ENCODE results near the gene TCEA2. TPM values are rescaled to one million over a fixed set of nuclear protein-coding genes. Genes with fewer than 3 reads are reported as not detected.

Gene TCEA2
- total and polyA plus RNA-seq, 9 of the 15 experiments (the other 6 are each of a cell fraction or from before 2014, with no cell fraction given): 1.4 to 28.7 (median 5.4) TPM

DNA sequence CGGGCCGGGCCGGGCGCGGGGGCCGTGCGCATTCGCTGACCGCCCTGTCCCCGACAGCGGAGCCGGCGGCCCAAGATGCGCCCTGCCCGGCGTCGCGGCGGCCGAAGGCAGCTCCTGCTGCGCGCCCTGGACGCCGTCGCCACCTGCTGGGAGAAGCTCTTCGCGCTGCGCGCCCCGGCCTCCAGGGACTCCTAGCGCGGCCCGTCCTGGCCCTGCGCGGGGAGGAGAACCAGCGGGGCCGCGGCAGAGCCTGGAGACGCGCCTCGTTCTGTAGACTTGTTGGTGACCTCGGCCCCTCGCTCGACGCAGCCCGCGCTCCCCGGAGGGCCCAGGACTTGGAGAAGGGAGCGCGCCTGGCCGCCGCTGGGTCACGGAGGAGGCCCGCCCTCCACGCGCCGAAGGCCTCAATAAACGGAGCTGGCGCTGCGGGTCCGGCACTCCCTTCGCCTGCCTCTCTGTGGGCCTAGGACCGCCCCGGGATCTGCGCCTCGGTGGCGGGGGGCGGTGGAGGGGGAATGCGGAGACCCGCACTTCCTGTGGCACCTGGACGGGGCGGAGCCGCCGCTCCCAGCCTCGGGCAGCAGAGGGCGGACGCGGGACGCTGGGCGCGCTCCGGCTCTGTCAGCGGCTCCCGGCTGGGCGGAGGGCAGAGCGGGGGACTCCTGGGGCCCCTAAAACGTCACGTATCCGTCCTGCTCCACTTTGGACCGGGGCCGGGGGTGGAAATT lies 24.3 kb upstream of the TCEA2 start (continued):
- TF ChIP-seq PCBP1 (IDR thresholded peaks at IDR 0.05; ENCODE audit: low read depth, low read length, poor library complexity, severe bottlenecking): peak; percentile 89
- TF ChIP-seq, protein P1, sequence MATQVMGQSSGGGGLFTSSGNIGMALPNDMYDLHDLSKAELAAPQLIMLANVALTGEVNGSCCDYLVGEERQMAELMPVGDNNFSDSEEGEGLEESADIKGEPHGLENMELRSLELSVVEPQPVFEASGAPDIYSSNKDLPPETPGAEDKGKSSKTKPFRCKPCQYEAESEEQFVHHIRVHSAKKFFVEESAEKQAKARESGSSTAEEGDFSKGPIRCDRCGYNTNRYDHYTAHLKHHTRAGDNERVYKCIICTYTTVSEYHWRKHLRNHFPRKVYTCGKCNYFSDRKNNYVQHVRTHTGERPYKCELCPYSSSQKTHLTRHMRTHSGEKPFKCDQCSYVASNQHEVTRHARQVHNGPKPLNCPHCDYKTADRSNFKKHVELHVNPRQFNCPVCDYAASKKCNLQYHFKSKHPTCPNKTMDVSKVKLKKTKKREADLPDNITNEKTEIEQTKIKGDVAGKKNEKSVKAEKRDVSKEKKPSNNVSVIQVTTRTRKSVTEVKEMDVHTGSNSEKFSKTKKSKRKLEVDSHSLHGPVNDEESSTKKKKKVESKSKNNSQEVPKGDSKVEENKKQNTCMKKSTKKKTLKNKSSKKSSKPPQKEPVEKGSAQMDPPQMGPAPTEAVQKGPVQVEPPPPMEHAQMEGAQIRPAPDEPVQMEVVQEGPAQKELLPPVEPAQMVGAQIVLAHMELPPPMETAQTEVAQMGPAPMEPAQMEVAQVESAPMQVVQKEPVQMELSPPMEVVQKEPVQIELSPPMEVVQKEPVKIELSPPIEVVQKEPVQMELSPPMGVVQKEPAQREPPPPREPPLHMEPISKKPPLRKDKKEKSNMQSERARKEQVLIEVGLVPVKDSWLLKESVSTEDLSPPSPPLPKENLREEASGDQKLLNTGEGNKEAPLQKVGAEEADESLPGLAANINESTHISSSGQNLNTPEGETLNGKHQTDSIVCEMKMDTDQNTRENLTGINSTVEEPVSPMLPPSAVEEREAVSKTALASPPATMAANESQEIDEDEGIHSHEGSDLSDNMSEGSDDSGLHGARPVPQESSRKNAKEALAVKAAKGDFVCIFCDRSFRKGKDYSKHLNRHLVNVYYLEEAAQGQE (IDR thresholded peaks at IDR 0.05; ENCODE audit: borderline replicate concordance): peak; percentile 57; the same call in 1 of the 2 replicates
- TF ChIP-seq, protein P1 (CRISPR knock-in tag; IDR thresholded peaks at IDR 0.05; ENCODE audit: low read depth): no peak
- peak; percentile 32 for TF ChIP-seq ESRRA (IDR thresholded peaks at IDR 0.05; ENCODE audit: borderline replicate concordance, low read depth)
- TF ChIP-seq ZNF431 (CRISPR knock-in tag; IDR thresholded peaks at IDR 0.05): peak; percentile 85; the same call in 1 of the 2 replicates
- TF ChIP-seq ARNT (IDR thresholded peaks at IDR 0.05): no peak
- TF ChIP-seq ZNF561 (CRISPR knock-in tag; conservative IDR thresholded peaks at IDR 0.05): no peak
- 0 out of 2 replicates have a peak, but pooled peaks have one; percentile 43 for TF ChIP-seq ARID2 (IDR thresholded peaks at IDR 0.05)
- no peak for TF ChIP-seq ZNF589 (CRISPR knock-in tag; IDR thresholded peaks at IDR 0.05; ENCODE audit: low read depth)
- TF ChIP-seq CTBP1 (IDR thresholded peaks at IDR 0.05; ENCODE audit: borderline replicate concordance): peak; percentile 98
- peak; percentile 90 for TF ChIP-seq FOXP1 (CRISPR knock-in tag; IDR thresholded peaks at IDR 0.05)
- TF ChIP-seq, protein P2, sequence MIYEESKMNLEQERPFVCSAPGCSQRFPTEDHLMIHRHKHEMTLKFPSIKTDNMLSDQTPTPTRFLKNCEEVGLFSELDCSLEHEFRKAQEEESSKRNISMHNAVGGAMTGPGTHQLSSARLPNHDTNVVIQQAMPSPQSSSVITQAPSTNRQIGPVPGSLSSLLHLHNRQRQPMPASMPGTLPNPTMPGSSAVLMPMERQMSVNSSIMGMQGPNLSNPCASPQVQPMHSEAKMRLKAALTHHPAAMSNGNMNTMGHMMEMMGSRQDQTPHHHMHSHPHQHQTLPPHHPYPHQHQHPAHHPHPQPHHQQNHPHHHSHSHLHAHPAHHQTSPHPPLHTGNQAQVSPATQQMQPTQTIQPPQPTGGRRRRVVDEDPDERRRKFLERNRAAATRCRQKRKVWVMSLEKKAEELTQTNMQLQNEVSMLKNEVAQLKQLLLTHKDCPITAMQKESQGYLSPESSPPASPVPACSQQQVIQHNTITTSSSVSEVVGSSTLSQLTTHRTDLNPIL (CRISPR knock-in tag; IDR thresholded peaks at IDR 0.05): no peak
- 0 out of 2 replicates have a peak, but pooled peaks have one; percentile 16 for TF ChIP-seq EGR1 (conservative IDR thresholded peaks at IDR 0.05)
- 0 out of 2 replicates have a peak, but pooled peaks have one; percentile 32 for TF ChIP-seq CBX1 (IDR thresholded peaks at IDR 0.05; ENCODE audit: low read depth)
- TF ChIP-seq ELF1 (tag; IDR thresholded peaks at IDR 0.05): peak; percentile 48; the same call in 1 of the 2 replicates
